GM12864 (cell line): ENCODE results near the gene FAM81A.
A peak's percentile ranks its signal among the peaks of the same experiment; 100 is the strongest.

Source experiments
- DNase-seq: peaks from one replicate; pipeline ENCODE4 v3.0.0-alpha.2; 2011; ENCODE audit warnings: low read depth
- H3K4me3 ChIP-seq: 2 replicates; pipeline ENCODE4 v1.5.1; 2011; ENCODE audit warnings: mild to moderate bottlenecking, low read depth, low read length, control low read depth
- CTCF ChIP-seq: IDR thresholded peaks from 2 replicates; pipeline ENCODE4 v1.5.1; 2011; ENCODE audit warnings: low read depth, mild to moderate bottlenecking, moderate library complexity, low read length, control low read depth, inconsistent platforms; ENCODE audit errors: missing control alignments

Gene FAM81A

GRCh38 chr15:59437817-59438624, at the start of gene FAM81A:
Gene FAM81A (plus strand): TSS chr15:59438186. CDS start chr15:59458627, 20,441 bp downstream.
- no peak for TF ChIP-seq CTCF
- H3K4me3 ChIP-seq, result peak within 1 kb of the TSS; percentile 86
- DNase-seq, result no peak

DNA sequence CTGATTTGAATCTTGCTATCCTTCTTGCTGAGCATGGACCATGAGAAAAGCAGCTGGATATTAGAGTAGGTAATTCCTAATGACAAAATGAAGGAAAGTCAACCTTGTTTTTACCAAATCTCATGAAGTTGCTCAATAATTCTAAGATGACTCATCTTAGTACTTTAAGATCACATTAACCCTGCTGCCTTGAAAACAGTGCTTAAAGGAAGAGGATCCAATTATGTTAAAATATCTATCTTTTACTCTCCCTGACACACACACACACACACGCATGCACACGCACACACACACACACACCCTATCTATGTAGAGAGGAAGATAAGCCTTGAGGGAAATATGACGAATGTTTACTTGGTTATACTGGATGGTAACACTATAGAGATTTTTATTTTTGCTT, 49.3 kb upstream of the FAM81A start:
- TF ChIP-seq CTCF, result no peak
- no peak for DNase-seq
- no peak overlapping the region for H3K4me3 ChIP-seq

- TF ChIP-seq CTCF, result no peak
Measured at GRCh38 chr15:59392299-59392698, 45.7 kb upstream of the FAM81A start.

DNA sequence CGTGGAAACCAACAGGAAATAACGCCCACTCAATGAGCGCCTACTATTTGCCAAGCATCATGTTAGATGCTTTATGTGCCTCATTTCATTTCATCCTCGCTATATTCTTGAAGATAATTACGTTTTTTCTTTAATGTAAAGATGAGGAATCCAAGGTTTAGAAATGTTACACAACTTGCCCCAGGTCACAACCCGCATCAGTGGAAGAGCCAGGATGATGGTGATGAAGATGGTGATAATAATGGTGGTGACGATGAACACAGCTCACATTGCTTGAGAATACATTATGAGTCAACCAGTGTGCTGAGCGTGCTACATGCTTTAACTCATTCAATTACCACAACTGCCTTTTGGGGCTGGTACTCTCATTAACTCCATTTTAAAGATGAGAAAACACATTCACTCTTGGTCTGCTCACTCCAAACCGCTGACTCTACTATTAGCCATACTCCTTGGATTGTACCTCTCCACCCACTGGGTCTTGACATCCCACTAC, 43.8 kb upstream of the FAM81A start:
- no peak for DNase-seq
- no peak for TF ChIP-seq CTCF
- H3K4me3 ChIP-seq, result no peak overlapping the region

More at GRCh38 chr15:59392299-59392698, 45.7 kb upstream of the FAM81A start:
- no peak for DNase-seq
- H3K4me3 ChIP-seq, result no peak overlapping the region

DNA sequence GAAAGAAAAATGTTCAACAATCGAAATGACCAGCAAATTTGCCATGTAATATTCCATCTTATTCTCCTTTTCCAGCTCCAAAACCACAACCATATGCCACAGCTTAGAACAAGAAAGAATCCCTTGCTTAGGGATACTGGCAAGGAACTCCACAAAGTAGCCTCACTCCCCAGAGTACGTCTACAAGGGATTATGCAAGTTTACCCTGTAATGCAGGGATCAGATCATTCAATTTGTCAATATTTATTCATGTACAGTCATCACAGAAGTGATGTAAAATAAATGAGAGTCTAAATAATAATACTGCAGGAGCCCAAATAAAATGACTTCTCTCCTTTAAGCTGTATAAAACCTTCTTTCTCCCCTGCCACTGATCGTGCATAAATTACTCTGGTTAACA, 41.8 kb upstream of the FAM81A start:
- TF ChIP-seq CTCF, result no peak
- H3K4me3 ChIP-seq, result no peak overlapping the region
- no peak for DNase-seq

DNA sequence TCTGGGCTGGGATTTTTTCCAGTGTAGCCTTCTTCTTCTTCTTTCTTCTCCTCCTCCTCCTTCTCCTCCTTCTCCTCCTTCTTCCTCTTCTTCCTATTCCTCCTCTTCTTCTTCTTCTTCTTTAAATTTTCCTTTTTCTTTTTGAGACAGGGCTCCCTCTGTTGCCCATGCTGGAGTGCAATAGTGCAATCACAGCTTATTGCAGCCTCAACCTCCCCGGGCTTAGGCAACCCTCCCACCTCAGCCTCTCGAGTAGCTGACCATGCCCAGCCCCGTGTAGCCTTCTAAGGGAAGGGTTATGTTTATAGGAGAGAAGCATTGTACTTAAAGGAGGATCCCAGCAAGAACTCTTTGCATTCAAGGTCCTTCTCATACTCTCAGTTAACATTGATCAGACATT, 41.3 kb upstream of the FAM81A start:
- no peak for DNase-seq
- no peak for TF ChIP-seq CTCF
- H3K4me3 ChIP-seq, result no peak overlapping the region

DNA sequence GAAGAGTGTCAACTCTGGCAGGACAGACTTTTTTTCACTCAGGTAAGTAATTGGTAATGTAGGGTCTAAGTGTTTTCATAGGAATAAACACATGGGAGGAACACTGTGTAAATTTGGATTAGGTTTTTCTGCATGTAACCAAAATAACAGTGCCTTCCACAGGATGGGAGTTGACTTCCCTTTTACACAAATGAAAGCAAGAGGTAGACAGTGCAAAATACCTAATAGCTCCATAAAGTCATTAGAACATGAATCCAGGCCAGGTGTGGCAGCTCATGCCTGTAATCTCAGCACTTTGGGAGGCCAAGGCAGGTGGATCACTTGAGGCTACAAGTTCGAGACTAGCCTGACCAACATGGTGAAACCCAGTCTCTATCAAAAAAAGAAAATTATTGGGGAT, 39.8 kb upstream of the FAM81A start:
- H3K4me3 ChIP-seq, result no peak overlapping the region
- no peak for TF ChIP-seq CTCF
- no peak for DNase-seq
